Measurements from ENCODE around the gene ZFHX3.

GRCh38 chr16:73000907-73001521 is 46.9 kb downstream of the ZFHX3 start:
- TF ChIP-seq, protein P1, sequence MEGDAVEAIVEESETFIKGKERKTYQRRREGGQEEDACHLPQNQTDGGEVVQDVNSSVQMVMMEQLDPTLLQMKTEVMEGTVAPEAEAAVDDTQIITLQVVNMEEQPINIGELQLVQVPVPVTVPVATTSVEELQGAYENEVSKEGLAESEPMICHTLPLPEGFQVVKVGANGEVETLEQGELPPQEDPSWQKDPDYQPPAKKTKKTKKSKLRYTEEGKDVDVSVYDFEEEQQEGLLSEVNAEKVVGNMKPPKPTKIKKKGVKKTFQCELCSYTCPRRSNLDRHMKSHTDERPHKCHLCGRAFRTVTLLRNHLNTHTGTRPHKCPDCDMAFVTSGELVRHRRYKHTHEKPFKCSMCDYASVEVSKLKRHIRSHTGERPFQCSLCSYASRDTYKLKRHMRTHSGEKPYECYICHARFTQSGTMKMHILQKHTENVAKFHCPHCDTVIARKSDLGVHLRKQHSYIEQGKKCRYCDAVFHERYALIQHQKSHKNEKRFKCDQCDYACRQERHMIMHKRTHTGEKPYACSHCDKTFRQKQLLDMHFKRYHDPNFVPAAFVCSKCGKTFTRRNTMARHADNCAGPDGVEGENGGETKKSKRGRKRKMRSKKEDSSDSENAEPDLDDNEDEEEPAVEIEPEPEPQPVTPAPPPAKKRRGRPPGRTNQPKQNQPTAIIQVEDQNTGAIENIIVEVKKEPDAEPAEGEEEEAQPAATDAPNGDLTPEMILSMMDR (IDR thresholded peaks at IDR 0.05; ENCODE audit: control extremely low read depth in 1 of 3, insufficient read depth in 1 of 3, low read depth in 1 of 3, low read length in 3 of 3) = no peak
- TF ChIP-seq POLR2A (IDR thresholded peaks at IDR 0.05; ENCODE audit: control extremely low read depth in 1 of 2, low read depth in 2 of 2, low read length in 2 of 2) = no peak
- no peak for TF ChIP-seq CHD2 (IDR thresholded peaks at IDR 0.05; ENCODE audit: low read length)
- TF ChIP-seq EP300 (IDR thresholded peaks at IDR 0.05; ENCODE audit: borderline replicate concordance in 1 of 2, low read depth in 2 of 2, low read length in 2 of 2) = no peak
- no peak for TF ChIP-seq HDAC2 (IDR thresholded peaks at IDR 0.05; ENCODE audit: borderline replicate concordance in 1 of 2, low read depth in 2 of 2, low read length in 2 of 2)
- no peak for TF ChIP-seq EZH2 (IDR thresholded peaks at IDR 0.05; ENCODE audit: low read depth, low read length, severe bottlenecking)
- no peak for TF ChIP-seq JUND (IDR thresholded peaks at IDR 0.05; ENCODE audit: low read length)
- TF ChIP-seq MAFK (IDR thresholded peaks at IDR 0.05; ENCODE audit: low read depth, low read length) = no peak
- no peak for TF ChIP-seq POLR2AphosphoS5 (IDR thresholded peaks at IDR 0.05; ENCODE audit: low read depth, low read length)
